ENCODE results near the gene AFAP1L2.

The AFAP1L2 gene

DNA sequence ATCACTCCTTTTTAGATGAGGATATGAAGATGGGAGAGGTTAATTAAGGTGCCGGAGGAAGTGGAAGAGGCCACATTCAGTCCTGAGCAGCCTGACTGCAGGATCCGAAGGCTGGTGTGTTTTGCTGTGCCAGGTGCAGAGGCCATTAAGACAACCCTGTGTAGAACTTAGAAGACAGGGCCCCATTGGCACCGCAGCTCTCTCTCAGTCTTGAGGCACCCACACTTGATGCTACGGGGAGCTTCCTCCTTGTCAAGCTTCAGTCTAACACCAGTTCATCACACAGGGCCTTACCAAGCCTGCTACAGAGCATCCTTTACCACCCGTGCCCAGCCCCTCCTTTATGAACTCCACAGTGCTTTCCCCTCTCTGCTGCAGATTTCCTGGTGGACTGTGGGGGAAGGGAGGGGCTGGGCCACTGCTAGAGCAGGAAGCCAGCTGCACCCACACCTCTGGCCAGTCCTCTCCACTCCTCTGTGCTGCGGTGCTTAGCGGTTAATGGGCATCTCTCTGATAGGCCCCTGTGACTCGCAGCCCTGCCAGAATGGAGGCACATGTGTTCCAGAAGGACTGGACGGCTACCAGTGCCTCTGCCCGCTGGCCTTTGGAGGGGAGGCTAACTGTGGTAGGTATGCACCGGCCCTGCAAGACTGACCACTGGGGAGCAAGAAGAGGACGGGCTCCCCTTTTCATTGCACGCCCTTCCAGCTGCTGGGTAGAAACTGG lies 119.8 kb downstream of the AFAP1L2 start:
- DNase-seq = no peak

DNA sequence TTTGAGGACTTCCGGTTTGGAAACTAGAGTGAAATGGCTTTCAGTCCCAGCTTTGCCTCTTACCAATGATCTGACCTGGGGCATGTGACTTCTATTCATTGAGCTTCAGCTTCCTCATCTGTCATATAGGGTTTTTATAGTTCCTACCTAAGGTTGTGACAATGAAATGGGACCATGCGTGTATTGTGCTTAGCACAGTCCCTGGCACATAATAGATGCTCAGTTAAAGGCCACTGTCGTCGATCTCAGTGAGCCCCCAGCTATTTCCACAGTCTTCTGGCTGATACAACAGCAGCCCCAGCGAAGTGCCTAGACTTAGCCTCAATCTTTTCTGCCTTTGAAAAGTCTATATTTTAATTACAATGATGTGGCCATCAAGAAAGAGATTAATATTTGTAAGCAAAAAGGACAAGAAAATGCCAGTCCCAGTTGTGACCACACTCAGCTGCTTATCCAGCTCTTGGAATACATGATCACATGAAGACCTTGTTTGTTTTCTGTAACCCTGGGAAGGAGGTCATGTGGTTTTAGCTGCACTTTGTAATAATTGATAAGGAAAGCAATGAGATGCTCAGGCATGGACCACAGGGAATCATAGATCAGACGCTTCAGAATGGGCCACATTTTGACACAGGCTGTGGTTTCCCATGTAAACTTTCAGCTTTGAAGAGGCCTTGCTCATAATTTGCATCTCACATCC lies 120.6 kb downstream of the AFAP1L2 start:
- no peak for DNase-seq

DNA sequence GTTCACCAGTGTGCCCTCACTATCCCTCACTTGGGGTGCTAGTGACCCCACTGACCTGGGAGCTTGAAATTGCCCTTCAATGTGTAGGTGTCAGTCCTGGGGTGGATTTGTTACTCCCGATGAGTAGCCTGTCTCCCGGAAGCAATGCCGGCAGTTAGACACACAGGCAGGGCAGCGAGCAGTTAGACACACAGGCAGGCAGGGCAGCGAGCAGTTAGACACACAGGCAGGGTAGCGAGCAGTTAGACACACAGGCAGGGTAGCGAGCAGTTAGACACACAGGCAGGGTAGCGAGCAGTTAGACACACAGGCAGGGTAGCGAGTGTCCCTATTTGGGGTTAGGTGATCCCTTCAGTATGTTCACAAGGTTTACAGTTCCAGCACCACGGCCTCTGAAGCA lies 121.2 kb downstream of the AFAP1L2 start:
- DNase-seq = no peak

DNA sequence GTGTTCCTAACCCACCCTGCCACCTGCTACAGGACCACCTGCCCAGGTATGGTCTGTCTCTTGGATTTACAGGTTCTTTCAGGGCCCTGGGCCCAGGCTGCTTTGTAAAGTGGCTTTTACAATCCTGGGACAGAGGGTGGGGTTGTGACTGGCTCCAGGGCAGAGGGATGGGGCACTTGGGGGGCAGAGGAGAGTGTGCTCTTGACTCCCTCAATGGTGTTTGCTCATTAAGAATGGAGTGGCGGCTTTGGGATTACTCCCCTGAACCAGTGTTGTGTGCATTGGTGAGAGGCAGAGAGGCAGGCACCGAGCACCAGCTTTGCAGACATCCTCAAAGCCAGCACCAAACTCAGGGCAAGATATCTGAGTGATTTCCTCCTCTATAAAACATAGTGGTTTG lies 121.8 kb downstream of the AFAP1L2 start:
- DNase-seq = no peak

DNA sequence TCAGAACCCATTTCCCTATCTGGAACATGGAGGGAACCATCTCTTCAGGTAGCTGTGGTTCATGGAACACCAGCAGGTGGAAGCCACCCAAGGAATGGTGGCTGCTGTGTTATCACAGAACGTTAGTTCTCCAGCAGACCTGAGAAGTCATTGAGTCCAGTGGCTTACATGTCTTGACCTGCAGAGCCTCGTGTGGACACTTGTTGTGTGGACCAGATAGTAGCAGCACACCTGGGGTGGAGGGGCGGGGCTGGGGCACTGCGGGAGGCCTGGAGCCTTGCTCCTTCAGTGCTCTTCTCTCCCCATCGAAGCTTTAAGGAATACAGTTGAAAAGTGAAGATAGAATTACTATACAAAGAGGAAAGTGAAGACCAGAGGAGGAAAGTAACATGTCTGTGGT lies 122.8 kb downstream of the AFAP1L2 start:
- no peak for DNase-seq

DNA sequence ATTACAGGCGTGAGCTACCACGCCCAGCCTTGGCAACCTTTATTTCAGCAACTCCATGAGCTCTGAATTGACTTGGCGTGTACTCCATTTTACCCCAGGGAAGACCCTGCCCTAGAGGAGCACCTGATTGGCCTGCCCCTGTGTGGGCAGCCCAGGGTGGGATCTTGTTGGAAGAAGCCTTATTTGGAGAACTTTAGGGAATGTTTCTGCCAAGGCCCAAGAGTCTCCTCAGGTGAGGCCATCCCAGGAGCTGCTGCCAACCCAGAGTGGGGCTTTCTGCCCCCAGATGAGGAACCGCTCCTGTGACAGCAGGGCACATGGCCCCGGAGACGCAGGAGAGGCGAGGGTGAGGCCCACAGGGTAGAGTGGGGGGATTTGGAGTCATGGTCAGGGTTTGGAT lies 123.3 kb downstream of the AFAP1L2 start:
- DNase-seq = no peak

DNA sequence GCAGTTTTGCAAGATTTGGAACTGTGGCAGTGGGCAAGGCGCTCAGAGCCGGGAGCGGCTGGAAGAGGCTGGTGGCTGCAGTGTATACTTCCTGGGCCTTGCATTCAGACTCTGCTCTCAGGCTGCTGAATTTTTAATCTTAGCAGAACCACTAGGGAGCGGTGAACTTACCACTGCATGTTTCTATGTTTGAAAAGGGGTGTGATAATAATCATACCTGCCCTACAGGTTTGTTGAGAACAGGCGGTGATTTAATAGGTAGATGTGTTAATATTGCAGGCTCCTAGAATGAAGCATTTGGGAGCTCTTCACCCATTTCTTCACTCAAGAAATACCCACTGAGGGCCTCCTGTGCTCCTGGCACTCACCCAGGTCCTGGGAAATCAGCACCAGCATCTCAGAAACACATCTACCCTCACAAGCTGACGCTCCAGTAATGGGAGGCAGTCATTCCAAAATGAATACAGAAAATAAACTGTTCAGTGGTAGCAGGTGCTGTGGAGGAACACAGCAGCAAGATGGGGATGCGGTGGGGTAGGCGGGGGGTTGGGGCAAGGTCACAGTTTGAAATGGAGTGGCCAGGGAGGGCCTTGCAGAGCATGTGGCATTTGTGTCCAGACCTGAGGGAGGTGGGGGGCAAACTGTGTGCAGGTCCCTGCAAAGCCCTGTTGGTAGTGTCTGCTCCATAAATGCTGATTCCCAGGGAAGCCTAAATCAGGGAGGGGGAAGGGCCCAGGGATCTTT lies 124.2 kb downstream of the AFAP1L2 start:
- no peak for DNase-seq

DNA sequence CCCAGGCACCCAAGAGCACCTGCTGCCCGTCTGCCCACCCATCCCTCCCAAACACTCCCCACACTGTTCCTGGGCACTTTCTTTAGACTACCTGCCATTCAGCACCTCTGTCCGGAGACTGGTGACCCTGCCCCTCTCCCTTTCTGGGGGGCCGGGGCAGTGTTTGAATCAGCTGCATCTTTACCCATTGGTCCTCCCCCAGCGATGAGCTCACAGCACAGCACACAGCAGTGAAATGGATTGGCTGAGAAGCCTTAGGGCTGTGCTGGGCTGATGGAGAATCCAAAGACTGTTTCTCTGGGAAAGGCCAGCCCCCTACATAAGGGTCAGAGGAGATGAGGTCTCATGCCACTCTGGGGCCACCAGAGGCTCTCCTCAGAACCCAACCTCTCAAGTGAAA lies 125.0 kb downstream of the AFAP1L2 start:
- no peak for DNase-seq

DNA sequence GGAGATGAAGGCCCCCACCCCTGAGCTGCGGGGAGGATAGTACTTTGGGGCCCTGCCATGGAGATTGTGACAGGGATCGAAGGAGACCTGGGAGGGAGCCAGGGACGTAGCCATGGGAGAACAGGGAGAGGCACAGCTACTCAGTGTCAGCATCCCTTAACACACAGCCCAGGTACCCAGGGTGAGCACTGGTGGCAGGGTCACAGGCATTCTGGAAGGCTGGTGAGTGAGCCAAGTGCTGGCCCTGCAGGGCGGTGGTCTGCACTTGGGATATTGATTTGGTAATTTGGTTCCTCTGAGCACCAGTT lies 125.5 kb downstream of the AFAP1L2 start:
- no peak for DNase-seq

DNA sequence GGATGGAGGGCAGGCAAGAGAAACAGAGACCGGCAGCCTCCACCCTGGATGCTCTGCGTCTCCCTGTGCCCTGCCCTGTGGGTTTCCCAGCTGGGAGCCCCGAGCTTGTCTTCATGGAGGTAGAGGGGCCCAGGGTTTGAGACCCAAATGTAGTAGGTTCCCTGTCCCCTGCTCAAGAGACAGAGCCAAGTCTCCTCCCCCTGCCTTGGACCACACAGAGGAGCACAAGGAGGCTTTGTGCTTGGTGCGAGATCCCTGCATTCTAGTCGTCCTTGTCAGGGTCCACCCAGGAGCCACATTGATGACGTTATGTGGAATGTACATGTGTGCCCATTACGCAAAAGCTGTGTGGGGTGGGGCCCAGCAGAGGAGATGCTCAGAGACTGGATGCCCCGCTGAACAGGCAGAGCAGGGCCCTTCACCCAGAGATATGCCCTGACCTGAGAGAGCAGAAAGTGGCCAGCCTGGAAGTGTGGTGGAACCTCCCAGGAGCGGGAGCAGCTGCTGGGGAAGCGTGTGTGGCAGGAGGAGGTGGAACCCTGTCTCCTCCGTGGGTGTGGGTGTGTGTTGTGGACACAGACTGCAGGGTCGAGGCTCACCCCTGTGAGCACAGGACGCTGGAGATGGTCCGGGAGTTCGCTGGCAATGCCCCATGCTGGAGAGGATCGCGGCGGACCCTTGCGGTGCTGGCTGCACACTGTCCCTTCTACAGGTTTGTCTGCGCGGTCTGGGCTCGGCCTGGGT lies 126.0 kb downstream of the AFAP1L2 start:
- DNase-seq = no peak

DNA sequence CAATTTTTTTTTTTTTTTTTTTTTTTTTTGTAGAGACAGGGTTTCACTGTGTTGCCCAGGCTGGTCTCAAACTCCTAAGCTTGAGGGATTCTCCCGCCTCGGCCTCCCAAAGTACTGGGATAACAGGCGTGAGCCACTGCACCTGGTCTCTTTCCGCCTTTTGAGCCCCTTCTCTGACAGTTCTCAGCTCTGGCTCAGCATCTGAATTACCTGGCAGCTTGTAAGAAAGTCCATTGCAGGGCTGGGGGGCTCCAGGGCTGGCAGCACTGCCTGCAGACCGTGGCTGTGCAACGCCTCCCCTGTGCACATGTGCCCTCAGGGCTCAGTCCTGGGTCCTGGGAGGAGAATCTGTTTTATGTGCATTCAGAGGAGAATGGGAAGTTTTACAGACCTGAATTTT lies 127.6 kb downstream of the AFAP1L2 start:
- no peak for DNase-seq

DNA sequence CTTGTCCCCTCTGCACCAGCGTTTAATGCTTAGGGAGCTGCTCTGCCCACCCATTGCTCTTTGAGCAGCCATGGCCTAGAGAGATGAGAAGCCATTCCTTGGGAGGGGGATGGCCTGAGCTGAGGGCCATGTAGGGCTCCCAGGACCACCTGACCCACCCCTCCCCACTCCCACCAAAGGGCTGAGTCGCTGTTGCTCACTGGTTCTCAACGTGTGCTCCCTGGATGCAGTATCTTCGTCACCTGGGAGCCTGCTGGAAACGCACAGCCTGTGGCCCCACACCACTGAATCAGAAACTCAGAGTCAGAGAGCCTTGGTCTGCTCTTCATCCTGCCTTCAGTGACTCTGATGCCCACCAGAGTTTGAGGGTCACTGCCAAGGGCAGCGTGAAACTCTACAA lies 128.2 kb downstream of the AFAP1L2 start:
- DNase-seq = no peak

DNA sequence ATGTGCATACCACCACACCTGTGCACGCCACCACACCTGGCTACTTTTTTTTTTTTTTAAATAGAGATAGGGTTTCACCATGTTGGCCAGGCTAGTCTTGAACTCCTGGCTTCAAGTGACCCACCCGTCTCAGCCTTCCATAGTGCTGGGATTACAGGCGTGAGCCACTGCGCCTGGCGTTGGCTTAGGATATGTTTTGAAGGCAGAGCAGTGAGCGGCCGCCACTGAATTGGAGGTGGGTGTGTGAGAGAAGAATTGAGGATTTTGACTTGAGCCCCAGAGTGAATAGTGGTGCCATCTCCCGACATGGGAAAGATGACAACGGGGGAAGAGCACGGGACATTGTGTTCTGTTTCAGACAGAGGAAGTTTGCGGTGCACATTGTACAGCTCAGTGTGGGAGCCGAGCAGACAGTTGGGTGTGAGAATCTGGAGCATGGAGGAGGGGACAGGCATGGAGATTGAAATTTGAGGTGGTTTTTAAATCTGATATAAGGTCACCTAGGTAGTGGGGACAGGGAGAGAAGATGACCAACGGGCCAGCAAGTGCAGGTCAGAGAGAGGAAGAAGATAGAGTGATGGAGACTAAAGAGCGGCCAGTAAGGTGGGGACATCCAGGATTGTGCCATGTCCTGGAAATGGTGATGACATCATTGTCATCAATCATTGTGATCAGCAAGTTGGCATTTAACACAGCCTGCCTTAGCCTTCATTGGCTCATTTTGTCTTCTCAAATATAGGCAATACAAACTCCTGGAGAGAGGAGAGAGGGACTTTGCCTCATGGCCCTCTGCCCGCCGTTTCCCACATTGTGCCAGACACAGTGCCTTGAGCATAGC lies 129.5 kb downstream of the AFAP1L2 start:
- DNase-seq = no peak

DNA sequence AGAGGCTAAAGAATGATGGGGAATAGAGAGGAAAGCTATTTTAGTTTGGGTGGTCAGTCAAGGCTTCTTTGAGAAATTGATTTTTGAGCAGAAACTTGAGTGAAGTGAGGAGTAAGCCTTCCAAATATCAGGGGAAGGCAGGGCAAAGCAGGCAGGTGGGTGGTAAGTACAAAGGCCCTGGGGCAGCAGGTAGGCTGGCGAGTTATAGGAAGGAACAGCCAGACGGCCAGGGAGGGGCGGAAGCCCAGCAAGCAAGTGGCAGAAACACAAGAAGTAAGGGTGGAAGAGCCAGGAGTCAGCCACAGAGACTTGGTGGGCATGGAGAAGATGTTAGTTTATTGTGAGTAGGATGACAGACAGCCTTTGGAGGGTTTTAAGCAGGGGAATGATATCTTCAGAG lies 130.4 kb downstream of the AFAP1L2 start:
- no peak for DNase-seq

DNA sequence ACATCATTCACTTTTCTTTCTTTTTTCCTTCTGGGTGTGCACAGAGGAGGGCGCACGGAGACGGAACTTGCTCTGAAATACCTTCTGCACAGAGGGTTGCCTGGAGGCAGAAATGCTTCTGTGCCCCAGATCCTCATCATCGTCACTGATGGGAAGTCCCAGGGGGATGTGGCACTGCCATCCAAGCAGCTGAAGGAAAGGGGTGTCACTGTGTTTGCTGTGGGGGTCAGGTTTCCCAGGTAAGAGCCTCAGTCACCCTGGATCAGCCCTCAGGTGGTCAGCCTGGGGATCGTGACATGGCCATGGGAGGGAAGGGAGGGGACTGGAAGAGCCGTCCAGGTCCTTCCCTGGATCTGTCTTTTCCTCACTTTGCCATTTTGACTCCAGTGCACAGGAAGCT lies 131.6 kb downstream of the AFAP1L2 start:
- no peak for DNase-seq

DNA sequence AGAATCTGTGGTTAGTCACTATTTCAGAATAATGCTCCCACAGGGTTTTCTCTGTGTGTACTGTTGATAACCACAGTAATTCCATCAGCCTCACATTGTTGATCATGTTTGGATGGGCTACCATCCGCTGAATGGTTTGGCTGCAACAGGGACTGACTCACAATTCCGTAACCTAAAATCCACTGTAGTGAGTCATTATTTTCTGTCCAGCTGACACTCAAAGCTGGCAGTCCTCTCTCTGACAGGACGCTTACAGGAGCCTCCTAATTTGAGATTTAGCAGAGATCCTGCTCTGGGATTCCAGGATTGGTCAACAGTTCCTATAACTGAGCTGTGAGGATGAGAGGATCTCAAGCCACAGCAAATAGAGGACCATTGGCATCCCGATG lies 132.5 kb downstream of the AFAP1L2 start:
- DNase-seq = no peak

DNA sequence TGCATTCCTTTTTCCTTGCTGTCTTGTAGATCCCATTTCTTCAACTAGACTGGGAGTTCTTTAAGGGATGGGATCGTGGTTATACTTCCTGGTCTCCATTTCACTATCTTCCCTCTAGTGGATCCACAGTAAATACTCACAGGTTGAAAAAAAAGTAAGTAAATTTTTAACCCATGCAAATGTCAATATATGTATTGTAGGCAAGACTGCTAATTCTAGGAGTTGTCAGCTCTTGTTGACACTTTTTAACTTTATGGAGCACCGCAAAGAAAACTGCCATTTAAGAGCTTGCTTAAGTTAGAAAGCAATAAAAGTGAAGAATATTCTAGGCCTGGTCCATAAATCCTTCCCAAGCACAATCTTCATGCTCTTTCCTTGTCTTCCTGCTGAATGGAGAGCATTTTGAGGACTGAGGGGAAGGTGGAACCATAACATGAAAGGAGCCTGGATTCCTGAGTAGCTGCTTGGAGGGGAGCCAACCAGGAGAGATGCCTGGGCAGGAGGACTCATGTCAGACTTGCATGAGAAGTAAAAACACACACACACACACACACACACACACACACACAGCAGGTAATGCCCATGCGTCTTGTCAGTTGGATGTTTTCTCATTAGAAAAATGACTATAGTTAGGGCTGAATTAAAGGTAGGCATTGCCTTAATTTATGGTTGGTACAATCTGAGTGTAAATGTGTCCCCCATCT lies 133.1 kb downstream of the AFAP1L2 start:
- DNase-seq = no peak

DNA sequence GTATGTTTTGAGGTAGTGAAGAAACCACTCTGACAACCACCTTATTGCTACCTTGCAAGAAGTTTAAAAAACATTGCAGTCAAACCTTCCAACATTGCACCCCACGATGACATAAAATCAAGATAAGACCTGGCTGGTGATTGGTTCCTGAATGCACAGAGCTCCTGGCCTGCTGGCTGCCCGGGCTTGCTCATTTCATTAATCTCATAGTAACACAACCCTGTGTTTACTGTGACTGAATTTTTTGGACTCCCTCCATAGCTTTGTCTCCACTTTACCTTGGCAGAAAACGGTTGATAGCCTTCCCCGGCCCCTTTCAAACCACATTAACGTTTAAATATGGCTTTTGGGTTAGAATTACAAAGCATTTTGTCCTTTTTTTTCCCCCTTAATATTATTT lies 137.8 kb downstream of the AFAP1L2 start:
- peak; percentile 76 for DNase-seq

DNA sequence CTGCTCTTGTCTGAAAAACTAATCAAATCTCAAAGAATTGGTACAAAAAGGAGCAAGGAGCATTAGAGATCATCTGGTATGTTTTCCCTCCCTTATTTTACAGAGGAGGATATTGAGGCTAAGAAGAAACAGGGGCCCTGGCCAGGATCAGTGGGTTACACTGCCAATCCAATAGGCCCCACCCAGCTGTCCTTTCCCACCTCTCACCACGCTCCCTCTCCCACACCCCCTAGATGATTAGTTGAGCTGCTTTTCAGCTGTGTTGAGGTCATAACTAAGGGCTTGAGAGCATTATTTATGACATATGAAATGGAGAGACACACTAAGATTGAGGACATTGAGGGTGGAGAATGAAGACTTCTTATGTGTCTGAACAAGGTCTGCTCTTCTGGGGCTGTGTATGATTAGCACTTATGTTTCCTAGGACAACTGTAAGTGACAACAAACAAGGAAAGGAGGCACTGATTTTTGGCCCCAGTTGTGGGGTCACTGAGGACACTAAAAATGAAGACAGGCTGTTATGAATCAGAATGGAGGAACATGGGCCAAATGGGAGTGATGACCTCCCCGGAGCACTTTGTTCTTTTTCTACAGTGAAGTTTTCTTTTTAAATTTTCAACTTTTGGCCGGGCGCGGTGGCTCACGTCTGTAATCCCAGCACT lies 138.8 kb downstream of the AFAP1L2 start:
- DNase-seq = no peak

DNA sequence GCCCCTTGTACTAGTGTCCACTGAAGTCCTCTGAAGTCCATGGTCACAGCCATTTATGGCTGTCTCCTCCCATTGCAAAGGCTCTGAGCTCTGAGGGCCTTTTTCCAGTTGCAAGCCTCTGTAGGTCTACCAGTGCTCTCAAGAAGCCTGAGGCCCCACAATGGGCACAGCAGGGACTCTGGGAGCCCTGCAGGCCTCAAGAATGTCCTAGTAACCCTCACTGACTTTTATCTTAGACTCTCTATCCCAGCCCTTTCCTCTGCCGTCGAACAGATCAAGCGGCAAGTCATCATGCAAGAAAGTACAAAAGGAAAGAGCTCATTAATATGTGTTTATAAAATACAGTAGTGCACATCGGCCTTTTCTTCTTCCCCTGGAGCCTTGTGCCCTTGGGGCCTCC lies 141.8 kb downstream of the AFAP1L2 start:
- DNase-seq = no peak

DNA sequence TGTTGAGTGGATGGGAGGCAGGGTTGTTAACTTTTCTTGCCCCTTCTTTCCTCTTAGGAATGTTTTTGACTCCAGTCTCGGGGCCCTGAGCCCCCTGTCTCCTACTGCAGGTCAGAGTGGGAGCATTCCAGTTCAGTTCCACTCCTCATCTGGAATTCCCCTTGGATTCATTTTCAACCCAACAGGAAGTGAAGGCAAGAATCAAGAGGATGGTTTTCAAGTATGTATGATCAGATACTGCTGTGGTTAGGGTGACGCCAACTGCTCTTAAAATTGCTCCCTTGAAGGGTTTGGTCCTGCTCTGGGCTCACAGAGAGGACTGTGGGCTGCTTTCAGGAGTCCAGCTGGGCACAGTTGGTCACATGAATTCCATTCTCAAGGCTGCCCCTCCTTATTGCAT lies 143.2 kb downstream of the AFAP1L2 start:
- DNase-seq = no peak

DNA sequence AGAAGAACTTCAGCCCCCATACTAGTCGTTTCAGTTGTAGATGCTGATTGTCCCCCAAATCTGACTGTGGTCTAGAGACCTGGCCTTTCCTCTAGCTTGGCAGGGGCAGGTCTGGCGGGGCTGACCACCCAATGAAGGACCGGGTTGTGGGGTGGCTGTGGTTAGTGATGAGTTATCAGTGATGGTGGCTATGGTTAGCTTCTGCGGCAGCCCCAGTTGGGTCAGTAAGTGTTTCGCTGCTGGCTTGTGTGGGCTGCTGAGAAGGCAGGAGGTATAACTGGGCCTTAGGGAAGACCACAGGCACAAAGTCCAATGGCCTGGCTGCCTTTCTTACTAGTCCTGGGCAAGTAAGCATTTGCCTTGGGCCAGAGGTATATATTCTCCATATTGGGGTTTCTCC lies 143.9 kb downstream of the AFAP1L2 start:
- DNase-seq = no peak

All from NCI-H2029 treated with DMSO at 0.1 percent for 48 hours (cell line).